NCI-H2227 treated with DMSO at 0.1 percent for 48 hours (cell line): ENCODE results near the gene EEPD1.
"Not testable (repeated sequence)": the region's sequence is repeated elsewhere in the genome, so short reads cannot be mapped to it uniquely, and the experiment has no call there.

Experiments used
- DNase-seq: peaks from one replicate; lab custom pipeline; 2025; lab: John Stamatoyannopoulos, UW

EEPD1 gene

DNA sequence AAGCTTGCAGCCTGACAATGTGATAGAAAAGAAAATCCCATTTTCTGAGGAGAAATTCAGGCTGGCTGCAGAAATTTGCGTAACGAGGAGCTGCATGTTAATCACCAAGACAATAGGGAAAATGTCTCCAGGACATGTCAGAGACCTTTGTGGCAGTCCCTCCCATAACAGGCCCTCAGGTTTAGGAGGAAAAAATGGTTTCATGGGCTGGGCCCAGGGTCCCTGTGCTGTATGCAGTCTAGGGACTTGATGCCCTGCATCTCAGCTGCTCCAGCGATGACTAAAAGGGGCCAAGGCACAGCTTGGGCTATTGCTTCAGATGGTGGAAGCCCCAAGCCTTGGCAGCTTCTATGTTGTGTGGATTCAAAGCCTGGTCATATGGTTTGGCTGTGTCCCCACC, 168.2 kb downstream of the EEPD1 start:
- not testable (repeated sequence) for DNase-seq

DNA sequence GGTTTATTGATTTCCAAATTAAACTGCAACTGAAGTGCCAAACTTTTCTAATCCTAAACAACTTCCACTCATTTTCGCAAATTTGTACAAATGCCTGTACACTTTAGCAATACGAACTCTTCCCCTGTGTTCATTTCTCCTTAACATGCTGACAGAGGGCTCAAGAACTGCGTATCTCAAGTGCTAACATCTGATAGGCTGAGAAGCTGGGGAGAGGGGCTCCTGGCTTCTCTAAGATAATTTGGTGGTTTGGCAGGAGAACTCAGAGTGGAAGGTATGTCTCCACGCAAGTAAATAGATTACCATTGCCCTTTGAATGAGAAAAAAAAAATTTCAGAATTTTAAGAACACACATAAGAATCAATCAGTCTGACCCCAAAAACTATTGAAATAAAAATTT, 183.3 kb downstream of the EEPD1 start:
- DNase-seq: no peak

- DNase-seq: no peak
Observed at GRCh38 chr7:36338256-36338655, 185.2 kb downstream of the EEPD1 start.

- DNase-seq: no peak
Observed at GRCh38 chr7:36343548-36343947, 190.5 kb downstream of the EEPD1 start.

DNA sequence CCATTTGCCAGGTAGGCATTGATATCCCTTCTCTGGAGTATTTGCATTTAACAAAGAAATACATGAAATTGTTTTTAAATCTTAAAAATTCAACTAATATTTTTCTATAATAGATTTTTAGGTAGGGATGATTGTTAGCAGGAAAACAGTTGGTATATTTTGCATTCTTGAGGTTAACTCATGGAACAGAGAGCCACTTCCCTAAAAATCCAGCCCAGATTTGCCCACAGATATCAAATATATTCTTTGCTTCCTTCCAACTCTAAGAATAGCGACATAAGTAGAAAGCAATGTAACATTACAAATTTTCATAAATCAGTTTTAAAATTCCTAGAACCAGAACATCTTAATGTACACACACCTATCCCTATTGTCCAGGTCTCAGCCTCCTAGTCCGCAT, 191.6 kb downstream of the EEPD1 start:
- DNase-seq: no peak

- DNase-seq: no peak
Observed at GRCh38 chr7:36346260-36346831, 193.3 kb downstream of the EEPD1 start.

DNA sequence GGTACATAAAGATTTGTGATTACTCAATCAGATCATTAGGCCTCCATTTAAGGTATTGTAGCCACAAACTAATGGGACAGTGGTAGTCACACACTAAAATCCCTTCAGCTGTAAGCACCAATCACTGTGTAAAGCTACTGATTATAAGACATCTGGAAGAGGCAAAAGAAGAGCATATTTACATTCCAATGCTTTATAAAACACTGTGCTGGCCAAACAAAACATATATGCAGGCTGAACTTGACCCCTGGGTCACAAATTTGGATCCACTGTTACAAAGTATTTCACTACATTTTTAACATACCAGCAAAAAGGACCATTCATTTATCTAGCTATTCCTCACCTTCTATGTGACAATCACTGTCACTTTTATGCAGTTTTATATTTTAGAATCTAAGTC, 195.2 kb downstream of the EEPD1 start:
- no peak for DNase-seq

GRCh38 chr7:36348771-36349170, 195.7 kb downstream of the EEPD1 start:
- no peak for DNase-seq

GRCh38 chr7:36349626-36350025, 196.6 kb downstream of the EEPD1 start:
- no peak for DNase-seq
